ENCODE measurements around the gene GARNL3. TPM values are rescaled to one million over a fixed set of nuclear protein-coding genes. Genes with fewer than 3 reads are reported as not detected.

Gene GARNL3
- total and polyA plus RNA-seq, 2 experiments from 2014 or later = 8.7 to 21.9 TPM

DNA sequence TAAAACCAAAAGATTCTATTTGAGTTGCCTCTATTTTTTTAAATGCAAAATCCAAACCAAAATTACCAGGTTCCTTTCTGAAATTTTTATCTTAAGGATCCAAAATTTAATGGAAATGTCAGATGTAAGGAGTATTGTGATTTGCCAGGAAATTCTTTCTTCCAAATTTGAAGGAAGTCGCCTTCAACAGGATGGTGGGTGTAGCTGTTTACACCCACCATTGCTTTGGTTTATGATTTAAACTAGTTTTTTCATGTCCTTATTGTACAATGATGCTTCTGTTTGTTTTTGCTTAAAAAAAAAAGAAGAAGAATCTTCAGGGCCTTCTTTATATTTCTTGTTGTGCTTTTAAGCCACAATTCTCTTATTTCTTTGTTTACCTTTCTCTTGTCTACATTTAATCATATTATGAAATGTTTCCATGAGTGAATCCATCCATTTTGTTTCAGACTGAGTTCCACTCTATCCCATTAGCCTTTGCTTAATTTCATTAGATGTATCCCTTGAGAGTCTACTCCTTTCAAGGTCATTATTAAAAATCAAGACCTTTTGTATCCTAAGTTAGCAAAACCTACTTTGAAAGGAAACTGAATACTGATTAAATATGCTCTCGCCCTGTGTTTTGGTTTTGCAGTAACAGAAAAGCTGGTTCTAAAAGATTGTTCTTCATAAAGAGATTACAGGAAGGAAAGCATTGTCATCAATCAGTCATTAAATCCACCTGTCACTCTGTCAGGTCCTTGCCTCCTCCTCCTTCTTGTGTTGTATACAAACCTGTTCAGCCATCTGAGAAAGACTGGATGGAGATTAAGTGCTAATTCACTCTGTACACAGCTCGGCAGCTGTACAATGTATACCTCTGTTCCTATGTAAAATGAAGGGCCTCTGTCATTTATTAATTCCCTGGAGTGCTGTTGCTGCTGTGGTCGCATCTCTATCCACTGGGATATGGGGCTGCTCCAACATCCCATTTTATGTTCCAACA, 86.9 kb downstream of the GARNL3 start:
- Histone ChIP-seq H2AFZ (no peak overlapping the region), H3K4me1 (ENCODE audit: insufficient read depth) (peaks cover 11% of the 10 kb centered on the region; the same call in 1 of the 2 replicates), H3K4me2 (no peak overlapping the region), H4K20me1 (replicated peaks; ENCODE audit: insufficient read depth) (no peaks in the 10 kb centered on the region), H3K27me3 (ENCODE audit: insufficient read depth) (no peaks in the 10 kb centered on the region), H3K4me3 (no peak overlapping the region), H3K27ac (ENCODE audit: low read depth) (no peak overlapping the region), H3K9me2 (ENCODE audit: insufficient read depth) (no peaks in the 10 kb centered on the region), H3K79me2 (replicated peaks; ENCODE audit: insufficient read depth) (no peaks in the 10 kb centered on the region), H3F3A (replicated peaks; ENCODE audit: low read depth) (no peaks in the 10 kb centered on the region), H3K36me3 (ENCODE audit: insufficient read depth) (0 out of 2 replicates have a peak, but pooled peaks cover 3% of the 10 kb centered on the region)
- Mint-ChIP-seq H3K36me3 (ENCODE audit: low read depth) (no peaks in the 10 kb centered on the region), H3K27ac (no peak overlapping the region), H3K9me3 (no peaks in the 10 kb centered on the region; the same call in 2 of the 3 replicates), H3K27me3 (ENCODE audit: insufficient read depth, low read depth, poor library complexity) (no peaks in the 10 kb centered on the region), H3K4me3 (no peak overlapping the region), H3K4me1 (peaks cover 42% of the 10 kb centered on the region)
- no peak for ATAC-seq
- TF ChIP-seq CREB1 (CRISPR knock-in tag; IDR thresholded peaks at IDR 0.05; ENCODE audit: low read depth) = no peak
- no peak for TF ChIP-seq ZNF462 (CRISPR knock-in tag; IDR thresholded peaks at IDR 0.05)
- DNase-seq (ENCODE audit: low spot score) = no peak

DNA sequence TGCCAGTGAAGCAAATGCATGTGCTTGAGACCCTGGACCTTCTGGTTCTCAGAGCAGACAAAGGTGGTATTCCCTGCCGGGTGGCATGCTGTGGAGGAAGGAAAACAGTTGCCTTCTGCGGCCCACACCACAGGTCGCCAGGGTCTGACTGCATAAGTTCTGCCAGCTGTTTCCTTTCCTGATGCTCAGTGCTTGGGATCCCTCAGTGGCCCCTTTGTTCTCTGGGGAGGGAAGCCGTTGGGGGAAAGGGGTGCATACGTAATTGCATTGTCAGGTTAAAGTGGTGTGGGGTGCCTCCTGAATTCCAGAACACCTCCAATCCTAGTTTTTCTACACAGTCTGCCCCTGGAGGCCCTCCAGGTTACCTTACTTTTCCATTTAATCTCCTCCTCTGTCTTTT, 89.3 kb downstream of the GARNL3 start:
- peak overlapping the region; percentile 98 for H3K27ac Mint-ChIP-seq
- H3K27me3 ChIP-seq (ENCODE audit: insufficient read depth) = no peaks in the 10 kb centered on the region
- H3F3A ChIP-seq (replicated peaks; ENCODE audit: low read depth) = no peaks in the 10 kb centered on the region
- no peaks in the 10 kb centered on the region; the same call in 2 of the 3 replicates for H3K36me3 Mint-ChIP-seq (ENCODE audit: low read depth)
- H3K9me3 Mint-ChIP-seq = no peaks in the 10 kb centered on the region; the same call in 2 of the 3 replicates
- H3K36me3 ChIP-seq (ENCODE audit: insufficient read depth) = peaks cover 5% of the 10 kb centered on the region; the same call in 1 of the 2 replicates
- H2AFZ ChIP-seq = no peak overlapping the region
- H3K4me2 ChIP-seq = peak overlapping the region; percentile 34; the same call in 1 of the 2 replicates
- peak overlapping the region; percentile 57; the same call in 1 of the 2 replicates for H3K27ac ChIP-seq (ENCODE audit: low read depth)
- H4K20me1 ChIP-seq (replicated peaks; ENCODE audit: insufficient read depth) = no peaks in the 10 kb centered on the region
- H3K4me1 ChIP-seq (ENCODE audit: insufficient read depth) = peaks cover 11% of the 10 kb centered on the region; the same call in 1 of the 2 replicates
- H3K27me3 Mint-ChIP-seq (ENCODE audit: insufficient read depth, low read depth, poor library complexity) = peaks cover 1% of the 10 kb centered on the region
- H3K4me3 ChIP-seq = no peak overlapping the region
- peak; percentile 49 for TF ChIP-seq CREB1 (CRISPR knock-in tag; IDR thresholded peaks at IDR 0.05; ENCODE audit: low read depth)
- TF ChIP-seq, protein P1, sequence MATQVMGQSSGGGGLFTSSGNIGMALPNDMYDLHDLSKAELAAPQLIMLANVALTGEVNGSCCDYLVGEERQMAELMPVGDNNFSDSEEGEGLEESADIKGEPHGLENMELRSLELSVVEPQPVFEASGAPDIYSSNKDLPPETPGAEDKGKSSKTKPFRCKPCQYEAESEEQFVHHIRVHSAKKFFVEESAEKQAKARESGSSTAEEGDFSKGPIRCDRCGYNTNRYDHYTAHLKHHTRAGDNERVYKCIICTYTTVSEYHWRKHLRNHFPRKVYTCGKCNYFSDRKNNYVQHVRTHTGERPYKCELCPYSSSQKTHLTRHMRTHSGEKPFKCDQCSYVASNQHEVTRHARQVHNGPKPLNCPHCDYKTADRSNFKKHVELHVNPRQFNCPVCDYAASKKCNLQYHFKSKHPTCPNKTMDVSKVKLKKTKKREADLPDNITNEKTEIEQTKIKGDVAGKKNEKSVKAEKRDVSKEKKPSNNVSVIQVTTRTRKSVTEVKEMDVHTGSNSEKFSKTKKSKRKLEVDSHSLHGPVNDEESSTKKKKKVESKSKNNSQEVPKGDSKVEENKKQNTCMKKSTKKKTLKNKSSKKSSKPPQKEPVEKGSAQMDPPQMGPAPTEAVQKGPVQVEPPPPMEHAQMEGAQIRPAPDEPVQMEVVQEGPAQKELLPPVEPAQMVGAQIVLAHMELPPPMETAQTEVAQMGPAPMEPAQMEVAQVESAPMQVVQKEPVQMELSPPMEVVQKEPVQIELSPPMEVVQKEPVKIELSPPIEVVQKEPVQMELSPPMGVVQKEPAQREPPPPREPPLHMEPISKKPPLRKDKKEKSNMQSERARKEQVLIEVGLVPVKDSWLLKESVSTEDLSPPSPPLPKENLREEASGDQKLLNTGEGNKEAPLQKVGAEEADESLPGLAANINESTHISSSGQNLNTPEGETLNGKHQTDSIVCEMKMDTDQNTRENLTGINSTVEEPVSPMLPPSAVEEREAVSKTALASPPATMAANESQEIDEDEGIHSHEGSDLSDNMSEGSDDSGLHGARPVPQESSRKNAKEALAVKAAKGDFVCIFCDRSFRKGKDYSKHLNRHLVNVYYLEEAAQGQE (IDR thresholded peaks at IDR 0.05; ENCODE audit: unreplicated experiment) = no peak
- no peaks in the 10 kb centered on the region for H3K79me2 ChIP-seq (replicated peaks; ENCODE audit: insufficient read depth)
- peak overlapping the region; percentile 35; the same call in 2 of the 3 replicates for H3K4me3 Mint-ChIP-seq
- ATAC-seq (peak; percentile 90), DNase-seq (ENCODE audit: low spot score) (peak; percentile 75)
- H3K9me2 ChIP-seq (ENCODE audit: insufficient read depth) = no peaks in the 10 kb centered on the region
- peaks cover 32% of the 10 kb centered on the region for H3K4me1 Mint-ChIP-seq
